Endothelial cell of umbilical vein (primary cell): ENCODE data around the gene GLI1. TPM values are rescaled to one million over a fixed set of nuclear protein-coding genes. Genes with fewer than 3 reads are reported as not detected.

Experiments used
- BruUV-seq: library from RNA; stranded (reverse); fragments of 400-500 nt; replicated peaks from 2 replicates; lab custom pipeline; 2021; lab: Mats Ljungman, UMichigan
- CTCF ChIA-PET: fragments of 300-600, 350-600 bp; sonication (Branson Sonifier 250); formaldehyde crosslinking; loops from one replicate; lab custom pipeline; 2021; ENCODE audit warnings: antibody characterized with exemption, inconsistent platforms; lab: Charles Lee
- POLR2A ChIA-PET: fragments of 300-600, 350-600 bp; sonication (Branson Sonifier 250); formaldehyde crosslinking; loops from one replicate; lab custom pipeline; 2021; ENCODE audit warnings: antibody characterized with exemption, inconsistent platforms; lab: Charles Lee
- DNase-seq: peaks from one replicate; pipeline ENCODE4 v3.0.0-alpha.2; 2011; ENCODE audit warnings: low read depth, low spot score
- FAIRE-seq: peaks from 2 replicates; lab custom pipeline; 2011; peaks lifted over from hg19 to GRCh38; lab: Jason Lieb, UNC
- H2AFZ ChIP-seq: 2 replicates; pipeline ENCODE4 v1.6.0; 2012; ENCODE audit warnings: low read depth, low read length, control low read depth, inconsistent platforms
- H3K27ac ChIP-seq: 2 replicates; pipeline ENCODE4 v1.5.1; 2011; ENCODE audit warnings: low read depth, mild to moderate bottlenecking, control low read depth, low read length, moderate library complexity; ENCODE audit not compliant: insufficient read depth
- H3K27me3 ChIP-seq, 2 experiments: 2 replicates each; pipeline versions ENCODE4 v1.6.0 to v1.6.1; 2011; ENCODE audit warnings: low read length in 2 of 2, mixed read lengths in 1 of 2; ENCODE audit not compliant: control insufficient read depth in 2 of 2, insufficient read depth in 2 of 2
- H3K36me3 ChIP-seq, 2 experiments: 2 replicates in 1 of 2; 3 replicates in 1 of 2; pipeline ENCODE4 v1.5.1; 2011; ENCODE audit warnings: low read length in 2 of 2, mild to moderate bottlenecking in 1 of 2, moderate library complexity in 1 of 2; ENCODE audit not compliant: control insufficient read depth in 2 of 2, insufficient read depth in 2 of 2; ENCODE audit errors: extremely low read depth in 1 of 2
- H3K4me1 ChIP-seq: 3 replicates; pipeline ENCODE4 v1.5.1; 2011; ENCODE audit warnings: mild to moderate bottlenecking, low read length; ENCODE audit not compliant: control insufficient read depth, insufficient read depth; ENCODE audit errors: extremely low read depth
- H3K4me2 ChIP-seq: 2 replicates; pipeline ENCODE4 v1.6.1; 2011; ENCODE audit warnings: low read length, control low read depth, mixed read lengths; ENCODE audit not compliant: insufficient read depth
- H3K4me3 ChIP-seq, 3 experiments: fragments of 200-600 bp in 1 of 3; sonication (generic), shearing (Covaris generic) in 1 of 3; replicated peaks in 1 of 3; 2 replicates each; pipeline ENCODE4 v1.5.1; 2011 to 2016; ENCODE audit warnings: control low read depth in 3 of 3, low read length in 3 of 3, mild to moderate bottlenecking in 2 of 3, inconsistent platforms in 1 of 3, low read depth in 1 of 3, moderate library complexity in 1 of 3; ENCODE audit not compliant: insufficient read depth in 1 of 3
- H3K79me2 ChIP-seq: 2 replicates; pipeline ENCODE4 v1.6.0; 2012; ENCODE audit warnings: low read length, inconsistent platforms; ENCODE audit not compliant: control insufficient read depth, insufficient read depth
- H3K9ac ChIP-seq: replicated peaks from 2 replicates; pipeline ENCODE3; 2011; ENCODE audit warnings: low read length, control low read depth; ENCODE audit not compliant: insufficient read depth; ENCODE audit errors: extremely low read depth
- H3K9me1 ChIP-seq: replicated peaks from 3 replicates; pipeline ENCODE4 v1.6.0; 2011; ENCODE audit warnings: mild to moderate bottlenecking, low read length; ENCODE audit not compliant: control insufficient read depth, insufficient read depth; ENCODE audit errors: extremely low read depth
- H3K9me3 ChIP-seq: replicated peaks from 2 replicates; pipeline ENCODE4 v1.5.1; 2012; ENCODE audit warnings: low read length, inconsistent platforms; ENCODE audit not compliant: control insufficient read depth, insufficient read depth
- H4K20me1 ChIP-seq: replicated peaks from 2 replicates; pipeline ENCODE3; 2011; ENCODE audit warnings: mild to moderate bottlenecking, low read length; ENCODE audit not compliant: control insufficient read depth, insufficient read depth; ENCODE audit errors: extremely low read depth
- EZH2 ChIP-seq: IDR thresholded peaks from 2 replicates; pipeline ENCODE4 v1.6.1; 2012; ENCODE audit warnings: borderline replicate concordance, low read depth, mild to moderate bottlenecking, moderate library complexity, low read length, inconsistent platforms; ENCODE audit not compliant: severe bottlenecking
- FOS ChIP-seq: IDR thresholded peaks from 2 replicates; pipeline ENCODE4 v1.6.1; 2011; ENCODE audit warnings: mild to moderate bottlenecking, low read length, moderate library complexity, borderline replicate concordance; ENCODE audit not compliant: insufficient read depth
- GATA2 ChIP-seq: IDR thresholded peaks from 2 replicates; pipeline ENCODE4 v1.7.0; 2011; ENCODE audit warnings: low read depth, mild to moderate bottlenecking, moderate library complexity, mixed read lengths, low read length; ENCODE audit not compliant: insufficient read length, insufficient read depth
- JUN ChIP-seq: IDR thresholded peaks from 2 replicates; pipeline ENCODE4 v1.6.1; 2011; ENCODE audit warnings: borderline replicate concordance, low read depth; ENCODE audit not compliant: insufficient read length, insufficient read depth
- MAX ChIP-seq: IDR thresholded peaks from 2 replicates; pipeline ENCODE4 v1.6.1; 2011; ENCODE audit not compliant: insufficient read depth, insufficient read length
- POLR2A ChIP-seq: IDR thresholded peaks from 2 replicates; pipeline ENCODE4 v1.6.1; 2012; ENCODE audit warnings: low read depth, mild to moderate bottlenecking, control low read depth, low read length
- POLR2AphosphoS5 ChIP-seq: IDR thresholded peaks from 2 replicates; pipeline ENCODE4 v1.6.1; 2012; ENCODE audit warnings: low read depth, mild to moderate bottlenecking, control low read depth, low read length, moderate library complexity; ENCODE audit not compliant: insufficient read depth
- dilution Hi-C: fragments of 300-500 bp; cut with MboI; formaldehyde crosslinking; loops from one replicate; pipeline ENCODE4 v1.15.0; 2019; ENCODE audit warnings: low sequenced_read_pairs; ENCODE audit not compliant: extremely low pct_ligation_motif_present
- intact Hi-C: fragments of 100-400 bp; cut with micrococcal nuclease; formaldehyde crosslinking; loops from one replicate; pipeline ENCODE4 v1.10.0; 2022
- polyA plus RNA-seq, 4 experiments: library from polyadenylated mRNA; depleted of rRNA in 3 of 4; stranded (reverse) in 3 of 4; unstranded in 1 of 4; fragments of >200 nt; gene quantifications; 2 replicates each; pipeline versions ENCODE4 v1.2.1 to v1.2.3, GENCODE V29; 2011 to 2012; ENCODE audit warnings: missing spikeins in 1 of 4
- total RNA-seq: library from RNA; stranded (reverse); gene quantifications from 2 replicates; pipeline ENCODE4 v1.2.3, GENCODE V29; 2021
- TF ChIP-seq, protein P1 (sequence below), 2 donors: IDR thresholded peaks; 1 replicate in 1 of 2; 2 replicates in 1 of 2; pipeline ENCODE4 v1.5.1; 2011; ENCODE audit warnings: low read length in 2 of 2, mild to moderate bottlenecking in 2 of 2, moderate library complexity in 2 of 2, control low read depth in 1 of 2, inconsistent platforms in 1 of 2, low read depth in 1 of 2; ENCODE audit not compliant: insufficient read depth in 1 of 2; ENCODE audit errors: extremely low read depth in 1 of 2

The GLI1 gene
- total and polyA plus RNA-seq, 2 donors (not counting 3 experiments of a cell fraction or from before 2014, with no cell fraction given), result 0.10 to 0.29 TPM

GRCh38 chr12:57433370-57433769 is 26.2 kb upstream of the GLI1 start:
- intact Hi-C loops (loop anchor here (5.0 kb wide), 1 partner anchor 126 kb away; no protein-coding TSS in a partner anchor), dilution Hi-C loops (no loop called here)
- ChIA-PET CTCF (interaction anchor here (1.1 to 2.1 kb wide), 5 partner anchors 12 to 91 kb away, joined by 3 to 8 read pairs (median 3); partner anchors contain the start of gene INHBE), POLR2A (interaction anchor here (0.7 kb wide), 1 partner anchor 9 kb away, joined by 3 read pairs; no protein-coding TSS in a partner anchor)
- TF ChIP-seq EZH2 (no peak), MAX (no peak), POLR2A (no peak), FOS (no peak)
- Histone ChIP-seq H3K9me3 (no peaks in the 10 kb centered on the region), H3K27me3 (no peaks in the 10 kb centered on the region), H2AFZ (no peak overlapping the region), H3K9me1 (no peaks in the 10 kb centered on the region), H3K4me1 (peaks cover 6% of the 10 kb centered on the region), H4K20me1 (no peaks in the 10 kb centered on the region), H3K36me3 (no peaks in the 10 kb centered on the region), H3K79me2 (peaks cover 15% of the 10 kb centered on the region), H3K4me2 (no peak overlapping the region), H3K9ac (no peak overlapping the region), H3K27ac (no peak overlapping the region), H3K4me3 (no peak overlapping the region)
- no peak for FAIRE-seq
- no peak for DNase-seq
- BruUV-seq, result no TSS peak

- no peaks in the 10 kb centered on the region for H3K9me1 ChIP-seq
- H3K9me3 ChIP-seq, result no peaks in the 10 kb centered on the region
- no peak within 1 kb of the TSS for H3K4me2 ChIP-seq
- no peak within 1 kb of the TSS for H3K27ac ChIP-seq
- dilution Hi-C loops (no loop called here), intact Hi-C loops (loop anchor here (5.0 kb wide), 1 partner anchor 127 kb away; no protein-coding TSS in a partner anchor)
- peaks cover 0 to under 1% of the 10 kb centered on the region in 2 experiments for H3K27me3 ChIP-seq
- no peak for TF ChIP-seq GATA2
- TF ChIP-seq, protein P1, sequence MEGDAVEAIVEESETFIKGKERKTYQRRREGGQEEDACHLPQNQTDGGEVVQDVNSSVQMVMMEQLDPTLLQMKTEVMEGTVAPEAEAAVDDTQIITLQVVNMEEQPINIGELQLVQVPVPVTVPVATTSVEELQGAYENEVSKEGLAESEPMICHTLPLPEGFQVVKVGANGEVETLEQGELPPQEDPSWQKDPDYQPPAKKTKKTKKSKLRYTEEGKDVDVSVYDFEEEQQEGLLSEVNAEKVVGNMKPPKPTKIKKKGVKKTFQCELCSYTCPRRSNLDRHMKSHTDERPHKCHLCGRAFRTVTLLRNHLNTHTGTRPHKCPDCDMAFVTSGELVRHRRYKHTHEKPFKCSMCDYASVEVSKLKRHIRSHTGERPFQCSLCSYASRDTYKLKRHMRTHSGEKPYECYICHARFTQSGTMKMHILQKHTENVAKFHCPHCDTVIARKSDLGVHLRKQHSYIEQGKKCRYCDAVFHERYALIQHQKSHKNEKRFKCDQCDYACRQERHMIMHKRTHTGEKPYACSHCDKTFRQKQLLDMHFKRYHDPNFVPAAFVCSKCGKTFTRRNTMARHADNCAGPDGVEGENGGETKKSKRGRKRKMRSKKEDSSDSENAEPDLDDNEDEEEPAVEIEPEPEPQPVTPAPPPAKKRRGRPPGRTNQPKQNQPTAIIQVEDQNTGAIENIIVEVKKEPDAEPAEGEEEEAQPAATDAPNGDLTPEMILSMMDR (IDR thresholded peaks at IDR 0.05; ENCODE audit: extremely low read depth in 1 of 2, insufficient read depth in 1 of 2, low read depth in 1 of 2, low read length in 2 of 2), result no peak
- no peak for TF ChIP-seq MAX
- no peak for TF ChIP-seq POLR2AphosphoS5
- TF ChIP-seq POLR2A, result no peak
- no peak for TF ChIP-seq JUN
- H3K36me3 ChIP-seq, result no peaks in the 10 kb centered on the region
- no peak for FAIRE-seq
- no TSS peak for BruUV-seq
- peaks cover 6% of the 10 kb centered on the region for H3K79me2 ChIP-seq
- H4K20me1 ChIP-seq, result no peaks in the 10 kb centered on the region
- no peak within 1 kb of the TSS for H2AFZ ChIP-seq
- POLR2A ChIA-PET, result no interaction called here
- CTCF ChIA-PET, result interaction anchor here (0.7 to 2.1 kb wide), 5 partner anchors 14 to 127 kb away, joined by 3 to 8 read pairs (median 4); no protein-coding TSS in a partner anchor
- DNase-seq, result no peak
- no peak within 1 kb of the TSS for H3K9ac ChIP-seq
- H3K4me1 ChIP-seq, result peaks cover 2% of the 10 kb centered on the region
- no peak within 1 kb of the TSS for H3K4me3 ChIP-seq
Observed at GRCh38 chr12:57434517-57435223, 24.9 kb upstream of the GLI1 start, which contains the start of gene INHBC. Gene INHBC, plus strand, starts transcription at chr12:57434784. Its CDS starts 103 bp downstream, at chr12:57434887.
